H1 (cell line): ENCODE data around the gene MCC. TPM values are rescaled to one million over a fixed set of nuclear protein-coding genes. Genes with fewer than 3 reads are reported as not detected.

Source experiments
- ASH2L ChIP-seq: fragments of 200-600, 300-600 bp; sonication (generic); IDR thresholded peaks from one replicate; pipeline ENCODE4 v1.7.1; 2017; ENCODE audit warnings: low read length
- CEBPB ChIP-seq: IDR thresholded peaks from 2 replicates; pipeline ENCODE4 v1.6.1; 2012; ENCODE audit warnings: low read depth, low read length
- CTCF ChIP-seq, 3 experiments: IDR thresholded peaks; 1 replicate in 2 of 3; 2 replicates in 1 of 3; pipeline versions ENCODE4 v1.5.1 to v1.6.1; 2011; ENCODE audit warnings: low read length in 3 of 3, mild to moderate bottlenecking in 3 of 3, inconsistent platforms in 2 of 3, low read depth in 1 of 3, moderate library complexity in 1 of 3; ENCODE audit not compliant: insufficient read depth in 1 of 3; ENCODE audit errors: control extremely low read depth in 1 of 3
- GABPA ChIP-seq: IDR thresholded peaks from 2 replicates; pipeline ENCODE4 v1.6.1; 2011; ENCODE audit warnings: mild to moderate bottlenecking, low read length, moderate library complexity, borderline replicate concordance; ENCODE audit not compliant: insufficient read depth
- HDAC2 ChIP-seq, 2 experiments: fragments of 300-600 bp in 1 of 2; sonication (generic) in 1 of 2; IDR thresholded peaks; 2 replicates each; pipeline ENCODE4 v1.6.1; 2011 to 2012; ENCODE audit warnings: low read depth in 2 of 2, low read length in 2 of 2, mild to moderate bottlenecking in 2 of 2, moderate library complexity in 2 of 2, borderline replicate concordance in 1 of 2, inconsistent platforms in 1 of 2
- KDM4A ChIP-seq: IDR thresholded peaks from one replicate; pipeline ENCODE4 v1.7.1; 2012; ENCODE audit warnings: low read depth, mild to moderate bottlenecking, moderate library complexity, low read length, inconsistent platforms; ENCODE audit not compliant: severe bottlenecking
- MAX ChIP-seq: IDR thresholded peaks from 2 replicates; pipeline ENCODE4 v1.6.1; 2012; ENCODE audit warnings: inconsistent platforms
- RFX5 ChIP-seq: IDR thresholded peaks from 2 replicates; pipeline ENCODE4 v1.6.1; 2011; ENCODE audit warnings: low read depth, low read length, improper control_type of control experiment, borderline replicate concordance
- polyA plus RNA-seq, 7 experiments: library from polyadenylated mRNA; depleted of rRNA in 3 of 7; stranded (reverse) in 5 of 7; unstranded in 2 of 7; fragments of >200 nt in 5 of 7; fragments of 200-250 nt in 2 of 7; gene quantifications; 1 replicate in 5 of 7; 2 replicates in 1 of 7; 4 replicates in 1 of 7; pipeline versions ENCODE4 v1.2.1 to v1.2.3, GENCODE V29; 2011 to 2013; ENCODE audit warnings: missing spikeins in 2 of 7, mixed read lengths in 2 of 7
- total RNA-seq: library from RNA; stranded (reverse); fragmentation: NEBNext Ultra II Directional; extraction: Animal tissue kit (Norgen Biotek cat#: 25700); gene quantifications from 2 replicates; pipeline ENCODE4 v1.2.1, GENCODE V29; 2021

The MCC gene
- total and polyA plus RNA-seq, 2 of the 8 experiments (the other 6 are each of a cell fraction or from before 2014, with no cell fraction given): 2.6 to 18.3 TPM

GRCh38 chr5:113059232-113060040 lies 428.8 kb downstream of the MCC start (continued):
- no peak for TF ChIP-seq CTCF (IDR thresholded peaks at IDR 0.05; ENCODE audit: control extremely low read depth in 1 of 3, insufficient read depth in 1 of 3, low read depth in 1 of 3, low read length in 3 of 3)
- TF ChIP-seq CEBPB: no peak
- no peak for TF ChIP-seq KDM4A
- no peak for TF ChIP-seq MAX
- no peak for TF ChIP-seq HDAC2 (IDR thresholded peaks at IDR 0.05; ENCODE audit: borderline replicate concordance in 1 of 2, low read depth in 2 of 2, low read length in 2 of 2)
- TF ChIP-seq RFX5: no peak
- no peak for TF ChIP-seq ASH2L
- no peak for TF ChIP-seq GABPA
